GM12892 (cell line): ENCODE measurements around the gene DDX51.

Experiments used
- DNase-seq: peaks from one replicate; pipeline ENCODE4 v3.0.0; 2011; ENCODE audit not compliant: insufficient read length
- FAIRE-seq: peaks from 2 replicates; lab custom pipeline; 2011; peaks lifted over from hg19 to GRCh38; lab: Jason Lieb, UNC
- POLR2A ChIP-seq: IDR thresholded peaks from 2 replicates; pipeline ENCODE4 v1.6.1; 2011; ENCODE audit warnings: low read depth, low read length, control low read depth
- POLR2AphosphoS5 ChIP-seq: IDR thresholded peaks from 2 replicates; pipeline ENCODE4 v1.6.1; 2011; ENCODE audit warnings: low read depth, low read length, control low read depth
- TAF1 ChIP-seq: IDR thresholded peaks from 2 replicates; pipeline ENCODE4 v1.6.1; 2011; ENCODE audit warnings: low read depth, mild to moderate bottlenecking, control low read depth, low read length, borderline replicate concordance

The DDX51 gene

GRCh38 chr12:132162508-132163031 lies 18.5 kb upstream of the DDX51 start:
- DNase-seq (no peak), FAIRE-seq (no peak)
- TF ChIP-seq POLR2A (no peak), TAF1 (no peak), POLR2AphosphoS5 (no peak)

- DNase-seq = no peak
- FAIRE-seq = no peak
- no peak for TF ChIP-seq POLR2AphosphoS5
- TF ChIP-seq TAF1 = no peak
- TF ChIP-seq POLR2A = no peak
Observed at GRCh38 chr12:132161796-132162507, 17.8 kb upstream of the DDX51 start.

- FAIRE-seq (no peak), DNase-seq (no peak)
- no peak for TF ChIP-seq POLR2AphosphoS5
- no peak for TF ChIP-seq TAF1
- TF ChIP-seq POLR2A = no peak
Observed at GRCh38 chr12:132161036-132161781, 17.1 kb upstream of the DDX51 start.

GRCh38 chr12:132160601-132161035 lies 16.5 kb upstream of the DDX51 start:
- DNase-seq = no peak
- no peak for FAIRE-seq
- TF ChIP-seq TAF1 = no peak
- no peak for TF ChIP-seq POLR2A
- no peak for TF ChIP-seq POLR2AphosphoS5

- FAIRE-seq (no peak), DNase-seq (no peak)
- TF ChIP-seq POLR2AphosphoS5 = no peak
Observed at GRCh38 chr12:132160016-132160415, 15.9 kb upstream of the DDX51 start.

- TF ChIP-seq POLR2A (no peak), TAF1 (no peak), POLR2AphosphoS5 (no peak)
- FAIRE-seq = no peak
- no peak for DNase-seq
Observed at GRCh38 chr12:132159555-132160003, 15.5 kb upstream of the DDX51 start.

GRCh38 chr12:132158677-132159554 lies 14.8 kb upstream of the DDX51 start:
- no peak for TF ChIP-seq POLR2AphosphoS5
- TF ChIP-seq TAF1 = no peak
- TF ChIP-seq POLR2A = no peak
- FAIRE-seq (no peak), DNase-seq (no peak)

- FAIRE-seq (peak; percentile 82), DNase-seq (no peak)
- TF ChIP-seq POLR2A (no peak), TAF1 (no peak), POLR2AphosphoS5 (no peak)
Observed at GRCh38 chr12:132157733-132158409, 13.8 kb upstream of the DDX51 start.

GRCh38 chr12:132156573-132157325 lies 12.6 kb upstream of the DDX51 start:
- DNase-seq (no peak), FAIRE-seq (peak; percentile 75)
- no peak for TF ChIP-seq TAF1
- no peak for TF ChIP-seq POLR2AphosphoS5
- no peak for TF ChIP-seq POLR2A

- no peak for DNase-seq
- no peak for TF ChIP-seq POLR2A
- no peak for TF ChIP-seq TAF1
- TF ChIP-seq POLR2AphosphoS5 = no peak
- FAIRE-seq = no peak
Observed at GRCh38 chr12:132155771-132156572, 11.9 kb upstream of the DDX51 start.
